Prostate gland (tissue), 2 donors: ENCODE results near the gene LY6G5C. TPM values are rescaled to one million over a fixed set of nuclear protein-coding genes. Genes with fewer than 3 reads are reported as not detected.

ENCODE experiments used
- DNase-seq: peaks from one replicate; pipeline ENCODE4 v3.0.0-alpha.2; 2019; ENCODE audit warnings: low spot score
- H3K27ac ChIP-seq, 2 donors: fragments of 200-600 bp; sonication (generic); 2 replicates each; pipeline ENCODE4 v1.5.1; 2017 to 2019
- H3K27me3 ChIP-seq: fragments of 200-600 bp; sonication (generic); replicated peaks from 2 replicates; pipeline ENCODE4 v1.5.1; 2019; ENCODE audit not compliant: insufficient read depth
- H3K36me3 ChIP-seq, 2 donors: fragments of 200-600 bp; sonication (generic); 1 replicate in 1 of 2; 2 replicates in 1 of 2; pipeline versions ENCODE4 v1.5.1 to v1.8.1; 2017 to 2019
- H3K4me1 ChIP-seq: fragments of 200-600 bp; sonication (generic); replicated peaks from 2 replicates; pipeline ENCODE4 v1.5.1; 2019
- H3K4me3 ChIP-seq, 2 donors: fragments of 200-600 bp; sonication (generic); 2 replicates each; pipeline ENCODE4 v1.5.1; 2017 to 2019
- H3K9me3 ChIP-seq: fragments of 200-600 bp; sonication (generic); 2 replicates; pipeline ENCODE4 v1.5.1; 2017
- POLR2A ChIP-seq: fragments of 450-650 bp; IDR thresholded peaks from one replicate; pipeline ENCODE4 v1.6.1; 2016; ENCODE audit warnings: antibody characterized with exemption, mild to moderate bottlenecking
- POLR2AphosphoS5 ChIP-seq: sonication (generic); formaldehyde crosslinking; IDR thresholded peaks from one replicate; pipeline ENCODE4 v1.6.1; 2017; ENCODE audit warnings: antibody characterized with exemption
- WGBS: methylation state at CpG from one replicate; pipeline ENCODE4 v1.1.5; 2018; 5-methylcytosine and 5-hydroxymethylcytosine counted together
- intact Hi-C: fragments of 100-400 bp; cut with DNase I; formaldehyde crosslinking; loops from one replicate; pipeline ENCODE4 v1.14.2; 2022
- total RNA-seq, 2 donors: library from RNA; depleted of rRNA; stranded (reverse); fragments of >200 nt; gene quantifications; one replicate each; pipeline ENCODE4 v1.1.0, GENCODE V29; 2016
- TF ChIP-seq, protein P1 (sequence below), 4 experiments: fragments of 200-600 bp in 2 of 4; fragments of 450-650 bp in 2 of 4; sonication (generic) in 2 of 4; IDR thresholded peaks; 1 replicate in 3 of 4; 2 replicates in 1 of 4; pipeline ENCODE4 v1.5.1; 2016 to 2019; ENCODE audit warnings: antibody characterized with exemption in 4 of 4, mild to moderate bottlenecking in 2 of 4, moderate library complexity in 2 of 4

Gene LY6G5C
- total RNA-seq, 2 donors from 2014 or later: 1.6 to 2.6 TPM

DNA sequence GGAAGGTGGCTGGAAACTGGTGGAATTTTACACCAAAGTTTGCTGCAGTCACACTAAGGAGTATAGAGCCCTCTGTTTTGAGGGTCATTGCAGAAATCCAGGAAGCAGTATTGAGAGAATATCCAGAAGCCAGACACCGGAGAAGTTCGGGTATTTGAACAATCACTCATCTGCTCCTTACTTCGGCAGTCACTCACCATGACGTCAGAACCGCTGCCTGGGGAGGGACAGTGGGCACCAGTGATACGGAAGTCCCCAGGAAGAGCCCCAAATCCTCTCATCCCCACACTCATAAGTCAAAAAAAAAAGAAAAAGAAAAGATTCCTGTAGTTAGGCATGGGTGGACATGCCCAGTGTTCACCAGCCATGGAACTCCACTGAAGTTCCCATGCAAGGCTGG lies 4.0 kb downstream of the LY6G5C start:
- peaks cover 4% of the 10 kb centered on the region for H3K4me1 ChIP-seq
- no peak overlapping the region for H3K4me3 ChIP-seq
- no peak overlapping the region for H3K27ac ChIP-seq
- no peaks in the 10 kb centered on the region for H3K27me3 ChIP-seq
- 68% methylated on average over 6 of the region's 6 CpGs for WGBS
- H3K36me3 ChIP-seq: no peaks in the 10 kb centered on the region
- H3K9me3 ChIP-seq: no peaks in the 10 kb centered on the region
- TF ChIP-seq POLR2A (no peak), POLR2AphosphoS5 (no peak)
- TF ChIP-seq, protein P1, sequence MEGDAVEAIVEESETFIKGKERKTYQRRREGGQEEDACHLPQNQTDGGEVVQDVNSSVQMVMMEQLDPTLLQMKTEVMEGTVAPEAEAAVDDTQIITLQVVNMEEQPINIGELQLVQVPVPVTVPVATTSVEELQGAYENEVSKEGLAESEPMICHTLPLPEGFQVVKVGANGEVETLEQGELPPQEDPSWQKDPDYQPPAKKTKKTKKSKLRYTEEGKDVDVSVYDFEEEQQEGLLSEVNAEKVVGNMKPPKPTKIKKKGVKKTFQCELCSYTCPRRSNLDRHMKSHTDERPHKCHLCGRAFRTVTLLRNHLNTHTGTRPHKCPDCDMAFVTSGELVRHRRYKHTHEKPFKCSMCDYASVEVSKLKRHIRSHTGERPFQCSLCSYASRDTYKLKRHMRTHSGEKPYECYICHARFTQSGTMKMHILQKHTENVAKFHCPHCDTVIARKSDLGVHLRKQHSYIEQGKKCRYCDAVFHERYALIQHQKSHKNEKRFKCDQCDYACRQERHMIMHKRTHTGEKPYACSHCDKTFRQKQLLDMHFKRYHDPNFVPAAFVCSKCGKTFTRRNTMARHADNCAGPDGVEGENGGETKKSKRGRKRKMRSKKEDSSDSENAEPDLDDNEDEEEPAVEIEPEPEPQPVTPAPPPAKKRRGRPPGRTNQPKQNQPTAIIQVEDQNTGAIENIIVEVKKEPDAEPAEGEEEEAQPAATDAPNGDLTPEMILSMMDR (IDR thresholded peaks at IDR 0.05): no peak
- intact Hi-C loops: no loop called here
- no peak for DNase-seq

DNA sequence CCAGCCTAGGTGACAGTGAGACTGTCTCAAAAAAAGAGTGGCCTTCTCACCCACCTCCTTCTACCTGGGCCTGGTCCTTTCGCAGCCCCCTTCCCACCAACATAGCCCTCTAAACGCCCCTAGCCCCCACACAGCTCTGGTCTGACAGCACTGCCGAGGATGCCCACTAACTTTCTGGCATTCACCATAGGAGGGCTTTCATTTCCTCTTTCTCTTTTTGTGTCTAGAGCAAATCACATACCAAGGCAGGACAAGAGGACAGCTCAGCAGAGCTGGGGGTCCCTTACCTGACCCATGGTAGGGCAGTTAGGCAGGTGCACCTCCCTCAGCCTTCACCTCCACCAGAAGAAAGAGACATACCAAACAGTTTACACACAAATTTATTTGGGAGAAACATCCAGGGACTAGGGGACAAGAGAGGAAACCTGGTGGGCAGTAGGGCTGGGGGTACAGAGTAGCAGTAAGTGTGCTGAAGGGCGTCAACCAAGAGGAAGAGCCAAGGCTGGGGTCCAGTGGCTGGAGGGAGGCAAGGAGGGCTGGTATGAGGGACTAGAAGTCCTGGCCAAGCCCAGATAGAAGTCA lies 4.5 kb downstream of the LY6G5C start:
- Histone ChIP-seq H3K27me3 (no peaks in the 10 kb centered on the region), H3K4me3 (no peak overlapping the region), H3K36me3 (no peaks in the 10 kb centered on the region), H3K4me1 (peaks cover 4% of the 10 kb centered on the region), H3K27ac (no peak overlapping the region), H3K9me3 (no peaks in the 10 kb centered on the region)
- TF ChIP-seq POLR2AphosphoS5: no peak
- TF ChIP-seq, protein P1 (IDR thresholded peaks at IDR 0.05): no peak
- no peak for TF ChIP-seq POLR2A
- 80% methylated on average over 4 of the region's 4 CpGs for WGBS
- no peak for DNase-seq
- intact Hi-C loops: no loop called here

DNA sequence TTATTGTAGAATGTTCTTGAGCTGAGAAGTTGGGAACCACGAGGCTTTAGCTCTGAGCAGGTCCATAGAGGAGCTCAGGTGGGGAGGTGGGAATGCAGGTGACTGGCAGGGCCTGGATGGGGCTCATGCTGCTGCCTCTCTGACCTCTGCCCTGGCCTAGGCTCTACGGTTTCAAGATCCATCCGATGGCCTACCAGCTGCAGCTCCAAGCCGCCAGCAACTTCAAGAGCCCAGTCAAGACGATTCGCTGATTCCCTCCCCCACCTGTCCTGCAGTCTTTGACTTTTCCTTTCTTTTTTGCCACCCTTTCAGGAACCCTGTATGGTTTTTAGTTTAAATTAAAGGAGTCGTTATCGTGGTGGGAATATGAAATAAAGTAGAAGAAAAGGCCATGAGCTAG lies 11.2 kb downstream of the LY6G5C start, which contains the start of gene LY6G5B:
Gene LY6G5B, plus strand, starts transcription at position 301 of the 400 bp plus-strand sequence. CDS start 975 bp downstream, outside the sequence.
- no peaks in the 10 kb centered on the region for H3K27me3 ChIP-seq
- 84% methylated on average over 8 of the region's 8 CpGs for WGBS
- no peak for DNase-seq
- H3K4me1 ChIP-seq: peaks cover 9% of the 10 kb centered on the region
- peaks cover 15 to 19% of the 10 kb centered on the region in 2 donors for H3K36me3 ChIP-seq
- intact Hi-C loops: no loop called here
- H3K27ac ChIP-seq: no peak within 1 kb of the TSS
- no peaks in the 10 kb centered on the region for H3K9me3 ChIP-seq
- H3K4me3 ChIP-seq: no peak within 1 kb of the TSS
- TF ChIP-seq POLR2AphosphoS5: no peak
- TF ChIP-seq POLR2A: no peak
- TF ChIP-seq, protein P1 (IDR thresholded peaks at IDR 0.05): no peak

DNA sequence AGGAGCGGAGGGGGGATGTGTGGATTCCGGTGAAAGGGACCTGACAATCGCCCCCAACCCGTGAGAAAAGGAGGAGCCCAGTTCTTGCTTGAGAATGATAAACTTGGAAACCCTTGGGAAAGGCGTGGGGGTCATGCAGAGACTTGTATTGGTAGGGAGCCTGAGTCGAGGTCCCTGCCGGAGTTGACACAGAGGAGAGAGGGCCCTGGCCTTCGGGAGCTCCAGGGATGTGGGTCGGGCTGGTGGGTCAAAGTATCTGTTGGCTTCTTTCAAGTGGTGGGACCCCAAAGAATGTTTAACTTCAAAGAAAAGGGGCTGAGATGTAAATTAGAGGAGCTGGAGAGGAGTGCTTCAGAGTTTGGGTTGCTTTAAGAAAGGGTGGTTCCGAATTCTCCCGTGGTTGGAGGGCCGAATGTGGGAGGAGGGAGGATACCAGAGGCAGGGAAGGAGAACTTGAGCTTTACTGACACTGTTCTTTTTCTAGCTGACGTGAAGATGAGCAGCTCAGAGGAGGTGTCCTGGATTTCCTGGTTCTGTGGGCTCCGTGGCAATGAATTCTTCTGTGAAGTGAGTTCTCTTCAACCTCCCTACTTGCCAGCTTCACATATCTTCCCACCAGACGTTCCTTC lies 14.4 kb downstream of the LY6G5C start:
- intact Hi-C loops: no loop called here
- no peaks in the 10 kb centered on the region for H3K27me3 ChIP-seq
- no peak for DNase-seq
- no peaks in the 10 kb centered on the region for H3K9me3 ChIP-seq
- TF ChIP-seq, protein P1 (IDR thresholded peaks at IDR 0.05): no peak
- TF ChIP-seq POLR2A: no peak
- TF ChIP-seq POLR2AphosphoS5: no peak
- WGBS: 2% methylated on average over 15 of the region's 15 CpGs
- peak overlapping the region; percentile 65 to 92 for H3K4me3 ChIP-seq
- H3K27ac ChIP-seq: peak overlapping the region; percentile 94 to 96
- H3K4me1 ChIP-seq: peaks cover 17% of the 10 kb centered on the region
- peaks cover 15 to 19% of the 10 kb centered on the region in 2 donors for H3K36me3 ChIP-seq
